Loucy (cell line): ENCODE results near the gene PTMA.

ENCODE experiments used
- EZH2phosphoT487 ChIP-seq: fragments of 200-600 bp; IDR thresholded peaks from 2 replicates; pipeline ENCODE4 v1.6.1; 2018; ENCODE audit warnings: antibody characterized with exemption, mild to moderate bottlenecking, moderate library complexity, borderline replicate concordance
- TF ChIP-seq, protein P1 (sequence below): fragments of 200-600 bp; sonication (generic); conservative IDR thresholded peaks from 2 replicates; pipeline ENCODE4 v1.5.1; 2014; ENCODE audit warnings: mild to moderate bottlenecking, antibody characterized with exemption, low read length

DNA sequence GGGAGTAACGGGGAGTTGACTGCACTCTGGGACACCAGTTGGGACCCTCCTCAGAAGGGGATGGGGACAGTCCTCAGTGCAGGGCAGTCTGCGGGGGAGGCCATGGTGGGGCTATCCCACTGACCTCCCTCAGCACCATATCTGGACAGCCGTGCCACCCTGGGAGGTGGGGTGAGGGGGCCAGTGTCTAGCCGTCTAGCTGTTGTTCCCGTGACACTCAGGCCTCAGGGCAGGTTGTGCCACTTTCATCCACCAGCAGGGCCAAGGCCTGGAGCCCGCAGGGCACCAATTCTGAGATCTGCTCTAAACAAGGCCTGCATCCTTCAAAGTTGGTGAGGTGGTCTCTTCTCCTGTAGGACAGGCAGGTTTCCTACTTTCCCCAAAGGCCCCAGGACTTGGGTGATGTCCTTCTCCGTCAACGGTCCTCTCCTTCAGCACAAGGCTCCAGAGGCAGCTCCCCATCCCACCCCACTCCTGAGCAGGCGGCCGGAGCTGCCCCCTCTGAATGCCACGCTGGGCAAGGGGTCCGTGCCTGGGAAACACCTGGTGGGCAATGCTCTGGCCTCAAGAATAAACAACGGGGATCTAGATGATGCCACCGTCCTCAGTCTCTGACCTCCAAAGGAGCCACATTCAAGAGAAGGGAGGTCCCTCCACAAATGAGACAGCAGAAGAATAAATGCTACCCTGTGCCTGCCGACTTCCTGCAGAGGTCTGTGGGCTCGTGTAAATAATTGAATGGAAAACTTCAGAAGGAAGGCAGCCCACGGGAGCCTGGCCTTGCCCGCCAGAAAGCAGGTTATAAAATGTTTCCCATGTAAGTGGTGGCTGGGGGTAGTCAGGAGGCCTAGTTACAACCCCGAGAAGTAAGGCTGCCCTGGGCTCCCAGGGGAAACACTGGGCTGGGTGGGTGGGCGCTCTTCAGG is 42.8 kb upstream of the PTMA start:
- TF ChIP-seq, protein P1, sequence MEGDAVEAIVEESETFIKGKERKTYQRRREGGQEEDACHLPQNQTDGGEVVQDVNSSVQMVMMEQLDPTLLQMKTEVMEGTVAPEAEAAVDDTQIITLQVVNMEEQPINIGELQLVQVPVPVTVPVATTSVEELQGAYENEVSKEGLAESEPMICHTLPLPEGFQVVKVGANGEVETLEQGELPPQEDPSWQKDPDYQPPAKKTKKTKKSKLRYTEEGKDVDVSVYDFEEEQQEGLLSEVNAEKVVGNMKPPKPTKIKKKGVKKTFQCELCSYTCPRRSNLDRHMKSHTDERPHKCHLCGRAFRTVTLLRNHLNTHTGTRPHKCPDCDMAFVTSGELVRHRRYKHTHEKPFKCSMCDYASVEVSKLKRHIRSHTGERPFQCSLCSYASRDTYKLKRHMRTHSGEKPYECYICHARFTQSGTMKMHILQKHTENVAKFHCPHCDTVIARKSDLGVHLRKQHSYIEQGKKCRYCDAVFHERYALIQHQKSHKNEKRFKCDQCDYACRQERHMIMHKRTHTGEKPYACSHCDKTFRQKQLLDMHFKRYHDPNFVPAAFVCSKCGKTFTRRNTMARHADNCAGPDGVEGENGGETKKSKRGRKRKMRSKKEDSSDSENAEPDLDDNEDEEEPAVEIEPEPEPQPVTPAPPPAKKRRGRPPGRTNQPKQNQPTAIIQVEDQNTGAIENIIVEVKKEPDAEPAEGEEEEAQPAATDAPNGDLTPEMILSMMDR = no peak
- no peak for TF ChIP-seq EZH2phosphoT487
